H4 (cell line): ENCODE data around the gene CACNA1C. TPM values are rescaled to one million over a fixed set of nuclear protein-coding genes. Genes with fewer than 3 reads are reported as not detected.

ENCODE experiments used
- DNase-seq: peaks from one replicate; pipeline ENCODE4 v3.0.0-alpha.2; 2015; ENCODE audit warnings: low spot score
- total RNA-seq: library from RNA; depleted of rRNA; stranded (reverse); fragments of >200 nt; shearing (Covaris generic); gene quantifications from 2 replicates; pipeline ENCODE4 v1.2.3, GENCODE V29; 2014

Gene CACNA1C
- total RNA-seq, 1 experiment from 2014 or later: 1.5 TPM

DNA sequence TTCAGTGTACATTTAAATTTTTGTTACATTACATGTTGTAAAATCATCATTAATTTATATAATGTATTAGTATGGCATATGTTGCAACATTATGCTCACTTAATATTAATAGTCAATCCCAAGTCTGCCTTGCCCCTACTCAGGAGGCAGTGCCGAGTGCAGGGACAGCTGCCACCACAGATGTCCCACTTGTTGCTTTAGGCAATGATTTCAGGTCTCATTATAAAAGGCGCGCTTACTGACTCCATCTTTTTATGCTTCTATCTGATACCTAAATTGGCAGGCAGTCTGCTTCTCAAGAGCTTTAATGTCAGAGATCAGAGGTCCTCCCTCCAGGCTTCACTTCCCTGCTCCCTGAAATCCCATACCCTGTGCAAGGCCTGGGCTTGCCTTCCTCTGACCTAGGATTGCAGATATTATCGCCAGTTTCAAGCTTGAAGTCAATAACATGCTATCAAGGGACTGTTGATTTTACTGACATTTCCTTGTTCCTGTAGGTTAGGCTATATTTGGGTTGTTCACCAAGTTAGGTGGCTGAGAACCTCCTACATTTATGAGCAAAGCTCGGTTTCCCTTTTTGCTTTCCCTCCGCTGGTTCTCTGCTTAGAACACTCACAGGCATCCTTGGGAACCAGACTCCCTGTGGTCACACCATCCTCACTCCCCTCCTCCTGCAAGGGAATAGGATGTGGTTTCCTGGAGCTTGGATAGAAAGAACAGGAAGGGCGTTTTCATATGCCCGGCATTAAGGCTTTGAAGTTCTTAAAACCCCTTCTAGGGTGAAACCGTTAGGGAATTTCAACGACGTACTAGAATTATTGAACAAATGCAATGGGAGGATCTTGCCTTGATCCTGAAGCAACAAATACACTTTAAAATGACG is 533.6 kb downstream of the CACNA1C start:
- peak; percentile 31 for DNase-seq

DNA sequence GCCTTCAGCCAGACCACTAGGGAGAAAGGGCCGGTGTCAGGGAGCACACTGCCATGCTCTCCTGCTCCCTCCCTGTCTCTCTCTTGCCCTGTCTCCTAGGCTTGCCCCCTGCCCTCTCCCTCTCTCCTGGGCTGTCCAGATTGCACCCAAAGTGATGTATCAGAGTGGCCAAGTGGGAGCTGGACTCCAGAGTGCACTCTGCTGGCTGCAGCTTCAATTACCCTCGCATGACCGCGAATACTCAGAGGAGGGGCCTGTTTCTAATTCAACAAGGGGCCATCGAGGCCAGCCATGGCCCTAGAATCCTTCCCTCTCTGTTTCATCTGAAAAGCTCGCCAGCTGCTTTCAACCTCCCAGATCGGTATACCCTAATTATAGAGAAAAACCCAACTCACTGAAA is 535.6 kb downstream of the CACNA1C start:
- no peak for DNase-seq

GRCh38 chr12:2589381-2589780 is 536.6 kb downstream of the CACNA1C start:
- no peak for DNase-seq

DNA sequence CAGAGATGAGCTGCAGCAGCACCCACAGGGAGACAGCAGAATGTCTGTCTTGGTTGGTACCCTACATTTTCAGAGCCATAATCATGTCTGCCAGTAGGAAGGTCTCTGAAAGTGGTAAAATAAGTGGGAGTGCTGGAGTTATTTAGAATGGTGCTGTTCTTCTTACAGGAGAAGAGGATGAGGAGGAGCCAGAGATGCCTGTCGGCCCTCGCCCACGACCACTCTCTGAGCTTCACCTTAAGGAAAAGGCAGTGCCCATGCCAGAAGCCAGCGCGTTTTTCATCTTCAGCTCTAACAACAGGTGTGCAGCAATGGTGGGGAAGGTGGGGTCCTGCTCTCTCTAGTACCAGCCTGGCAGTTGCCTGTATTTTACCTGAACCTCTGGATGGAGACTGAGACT is 540.3 kb downstream of the CACNA1C start:
- no peak for DNase-seq

DNA sequence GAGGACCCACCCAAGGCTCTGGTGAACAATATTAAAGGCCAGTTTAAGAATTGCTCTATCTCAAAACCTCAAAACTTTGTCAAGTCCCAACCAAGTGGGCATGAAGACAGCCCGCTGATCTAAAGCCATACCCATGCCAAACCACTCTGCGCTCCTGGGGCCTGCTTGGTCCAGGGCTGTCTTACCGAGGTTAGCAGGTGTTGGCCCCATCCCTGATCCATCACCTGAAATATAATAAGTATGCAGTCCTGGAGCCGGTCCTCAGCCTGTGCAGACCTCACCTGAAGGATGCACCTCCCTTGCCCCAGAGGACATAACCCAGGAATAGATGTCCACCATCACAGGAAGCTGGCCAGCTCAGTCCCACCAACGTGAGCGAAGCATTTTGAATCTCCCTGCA is 543.7 kb downstream of the CACNA1C start:
- DNase-seq: no peak

- DNase-seq: no peak
Observed at GRCh38 chr12:2605301-2605700, 552.5 kb downstream of the CACNA1C start.

DNA sequence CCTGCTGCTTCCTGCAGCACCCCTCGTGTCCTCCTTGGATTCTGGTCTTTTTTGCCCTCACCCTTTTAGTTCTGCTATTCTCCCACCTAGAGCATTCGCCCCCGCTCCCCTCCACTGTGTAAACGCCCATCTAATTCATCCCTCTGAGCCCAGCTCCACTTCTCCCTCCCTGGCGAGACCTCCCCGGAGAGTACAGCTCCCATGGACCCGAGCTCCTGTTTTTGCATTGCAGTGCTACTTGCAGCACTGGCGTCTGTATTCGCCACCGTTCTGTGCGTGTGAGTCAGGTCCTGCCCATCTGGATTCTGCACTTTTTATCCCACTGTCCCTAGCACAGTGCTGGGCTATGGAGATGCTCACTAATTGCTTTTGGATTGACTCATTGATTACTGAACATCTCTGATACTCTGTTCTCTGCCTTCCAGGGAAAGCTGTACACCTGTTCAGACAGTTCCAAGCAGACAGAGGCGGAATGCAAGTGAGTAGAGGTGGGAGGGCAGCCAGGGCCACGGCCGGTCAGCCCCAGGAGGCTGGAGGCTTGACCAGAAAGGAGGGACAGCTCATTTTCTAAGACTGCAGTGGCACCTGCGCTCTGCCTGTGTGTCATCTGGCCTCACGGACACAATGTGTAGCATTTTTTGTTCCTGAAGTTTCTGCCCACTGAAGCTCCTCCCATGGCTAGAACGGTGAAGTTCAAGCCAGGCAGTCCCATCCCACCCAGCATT is 553.6 kb downstream of the CACNA1C start:
- no peak for DNase-seq

DNA sequence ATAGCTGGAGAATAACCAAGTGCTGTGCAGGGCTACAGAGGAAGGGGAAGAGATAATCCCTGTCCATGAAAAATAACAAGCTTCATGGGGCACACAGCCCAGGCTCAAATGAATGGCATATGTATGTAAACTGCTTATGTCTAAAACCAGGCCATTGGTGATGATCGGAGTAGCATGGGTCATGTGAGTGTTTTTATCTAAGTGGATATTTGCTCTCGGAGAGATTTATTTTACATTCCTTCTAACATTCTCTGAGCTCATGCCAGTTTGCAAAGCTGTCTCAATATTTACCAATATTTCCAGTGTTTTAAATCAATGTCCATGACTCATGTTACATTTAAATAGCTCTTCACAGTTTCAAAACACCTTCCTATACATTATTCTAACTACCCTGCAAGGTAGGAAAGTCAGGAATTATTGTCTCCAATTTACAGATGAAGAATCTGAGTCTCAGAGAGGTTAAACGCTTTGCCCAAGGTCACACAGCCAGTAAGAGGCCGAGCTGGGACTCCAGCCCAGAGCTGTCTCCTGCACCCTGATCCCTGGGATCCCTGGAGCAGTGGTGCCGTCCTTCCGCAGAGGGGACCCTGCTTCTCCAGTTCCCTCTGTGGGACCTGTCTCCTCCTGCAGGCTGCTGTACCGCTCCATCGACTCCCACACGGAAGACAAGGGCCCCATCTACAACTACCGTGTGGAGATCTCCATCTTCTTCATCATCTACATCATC is 555.3 kb downstream of the CACNA1C start:
- DNase-seq: no peak

DNA sequence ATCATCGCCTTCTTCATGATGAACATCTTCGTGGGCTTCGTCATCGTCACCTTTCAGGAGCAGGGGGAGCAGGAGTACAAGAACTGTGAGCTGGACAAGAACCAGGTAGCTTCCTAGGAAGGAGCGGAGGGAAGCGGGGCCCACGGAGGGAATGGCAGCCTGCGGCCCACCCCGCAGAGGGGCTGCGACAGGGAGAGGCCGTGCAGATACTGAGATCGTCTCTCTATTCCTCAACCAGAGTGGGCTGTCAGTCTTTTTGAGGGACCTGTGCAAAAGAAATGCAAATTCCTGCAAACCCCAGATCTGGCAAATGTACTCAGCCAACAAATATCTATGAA is 555.8 kb downstream of the CACNA1C start:
- no peak for DNase-seq

- no peak for DNase-seq
Observed at GRCh38 chr12:2609020-2609419, 556.2 kb downstream of the CACNA1C start.

DNA sequence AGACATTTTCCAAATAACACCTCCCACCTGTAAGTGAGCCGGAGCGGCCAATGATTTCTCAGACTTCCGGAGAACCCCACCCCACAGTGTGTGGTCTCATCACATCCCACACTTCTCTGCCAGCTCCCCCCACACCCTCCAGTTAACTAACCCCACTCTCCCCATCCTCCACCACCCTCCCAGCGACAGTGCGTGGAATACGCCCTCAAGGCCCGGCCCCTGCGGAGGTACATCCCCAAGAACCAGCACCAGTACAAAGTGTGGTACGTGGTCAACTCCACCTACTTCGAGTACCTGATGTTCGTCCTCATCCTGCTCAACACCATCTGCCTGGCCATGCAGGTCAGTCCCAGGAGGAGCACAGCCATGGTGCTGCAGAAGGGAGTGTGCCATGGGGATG is 557.6 kb downstream of the CACNA1C start:
- DNase-seq: no peak

DNA sequence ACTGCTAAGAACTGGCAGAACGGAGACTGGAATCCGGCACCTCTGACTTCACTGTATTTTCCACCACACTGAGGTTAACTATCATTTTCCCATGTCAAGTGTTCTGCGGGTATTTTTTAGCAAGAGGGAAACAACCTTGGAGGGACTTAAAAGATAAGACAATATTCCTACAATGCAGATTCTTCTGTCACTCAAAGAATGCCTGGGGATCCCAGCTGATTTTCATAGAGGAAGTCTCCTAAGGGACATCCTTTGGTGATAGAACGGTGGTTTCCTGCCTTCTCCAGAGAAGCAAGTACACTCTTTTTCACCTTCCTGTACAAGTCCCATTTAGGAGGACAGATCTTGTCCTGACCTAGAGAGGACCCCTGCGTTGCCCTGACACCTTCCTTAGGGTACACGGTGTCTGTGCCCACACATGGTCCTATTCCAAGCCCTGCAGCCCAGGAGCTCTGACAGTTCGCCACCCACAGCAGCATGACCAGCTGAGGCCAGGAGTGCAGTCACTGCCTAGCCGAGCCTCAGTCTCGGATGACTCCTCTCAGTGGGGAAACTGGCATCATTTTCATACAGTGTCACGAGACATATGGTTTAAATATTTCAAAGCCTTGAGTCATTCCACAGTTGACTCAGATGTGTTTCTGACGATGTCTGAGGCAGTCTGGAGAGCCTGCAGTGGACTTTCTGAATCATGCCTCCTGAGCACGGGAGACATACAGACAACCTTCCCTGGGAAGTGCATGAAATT is 560.7 kb downstream of the CACNA1C start:
- DNase-seq: peak; percentile 89

DNA sequence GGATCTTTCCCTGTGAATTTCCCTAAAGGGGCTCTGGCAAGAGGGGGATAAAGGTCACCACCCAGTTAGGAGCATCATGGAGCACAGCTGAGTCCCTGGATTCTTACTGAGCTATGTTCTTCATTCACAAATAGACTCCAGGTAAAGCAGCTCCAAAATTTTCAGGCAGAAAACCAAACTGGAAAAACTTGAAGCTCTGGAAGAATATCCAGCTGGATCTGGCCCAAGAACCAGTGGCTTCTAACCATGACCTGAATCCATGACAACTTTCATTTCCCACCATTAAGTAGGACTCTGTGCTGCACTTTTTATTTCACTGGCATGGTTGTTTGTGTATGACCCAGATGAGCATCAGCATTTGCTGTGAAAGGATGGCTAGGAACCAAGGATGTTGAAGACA is 561.6 kb downstream of the CACNA1C start:
- DNase-seq: no peak

- no peak for DNase-seq
Observed at GRCh38 chr12:2615665-2616402, 563.0 kb downstream of the CACNA1C start.

DNA sequence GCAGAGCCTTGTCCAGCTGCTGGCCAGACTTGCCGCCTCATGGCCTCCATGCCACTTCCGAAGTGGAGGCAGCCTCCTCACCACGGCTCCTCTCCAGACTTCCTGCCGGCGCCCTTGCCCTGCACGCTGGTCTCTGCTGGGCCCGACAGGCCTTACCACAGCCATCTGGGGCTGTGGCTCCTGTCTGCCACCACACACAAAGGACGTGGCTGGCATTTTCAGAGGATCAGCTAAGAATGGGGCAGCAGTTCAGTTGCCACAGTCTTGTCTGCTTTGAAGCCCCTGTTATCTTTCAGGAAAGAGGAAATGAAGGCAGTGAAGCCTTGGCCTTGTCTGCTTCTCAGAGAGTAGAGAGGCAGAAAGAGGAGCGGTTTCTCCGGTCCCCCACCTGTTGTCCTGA is 564.0 kb downstream of the CACNA1C start:
- no peak for DNase-seq

DNA sequence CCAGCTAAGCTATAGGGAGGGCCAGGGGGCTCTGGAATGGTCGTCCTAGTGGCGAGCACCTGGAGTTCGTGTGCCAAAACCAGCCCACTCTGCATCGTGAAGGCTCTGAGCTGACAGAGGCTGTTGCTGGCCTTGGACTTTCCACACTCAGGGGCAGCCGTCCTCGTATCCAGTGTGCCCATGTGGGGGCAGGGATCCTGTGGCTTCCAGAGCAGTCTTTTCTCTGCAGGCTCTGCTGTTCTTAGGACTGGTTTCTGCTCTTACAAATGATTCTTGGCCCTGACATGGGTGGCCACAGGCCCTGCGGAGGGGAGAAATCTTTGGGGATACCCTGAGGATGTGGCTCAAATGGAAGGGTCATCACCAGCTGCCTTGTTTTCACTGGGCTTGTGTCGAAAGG is 564.6 kb downstream of the CACNA1C start:
- DNase-seq: no peak

GRCh38 chr12:2618291-2618995 is 565.7 kb downstream of the CACNA1C start:
- no peak for DNase-seq

DNA sequence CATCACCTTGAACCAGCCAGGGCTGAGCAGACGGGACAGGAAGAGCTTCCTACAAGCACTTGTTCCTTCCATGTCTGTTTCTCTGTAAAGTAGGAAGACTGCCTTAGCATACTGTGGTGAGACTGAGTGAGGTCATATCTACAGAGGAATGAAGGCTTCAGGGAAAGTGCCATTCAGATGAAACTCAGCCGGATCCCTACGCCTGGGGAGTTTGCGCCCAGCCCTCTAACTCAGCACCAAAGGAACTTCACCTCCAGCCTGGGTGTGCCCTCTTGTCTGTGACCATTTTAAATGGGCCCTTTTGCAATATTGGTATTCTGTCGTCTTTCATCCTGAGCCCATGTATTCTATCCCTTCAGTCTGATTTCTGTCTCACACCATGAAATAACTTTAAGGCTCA is 566.3 kb downstream of the CACNA1C start:
- DNase-seq: no peak

- DNase-seq: no peak
Observed at GRCh38 chr12:2622460-2622859, 569.7 kb downstream of the CACNA1C start.

DNA sequence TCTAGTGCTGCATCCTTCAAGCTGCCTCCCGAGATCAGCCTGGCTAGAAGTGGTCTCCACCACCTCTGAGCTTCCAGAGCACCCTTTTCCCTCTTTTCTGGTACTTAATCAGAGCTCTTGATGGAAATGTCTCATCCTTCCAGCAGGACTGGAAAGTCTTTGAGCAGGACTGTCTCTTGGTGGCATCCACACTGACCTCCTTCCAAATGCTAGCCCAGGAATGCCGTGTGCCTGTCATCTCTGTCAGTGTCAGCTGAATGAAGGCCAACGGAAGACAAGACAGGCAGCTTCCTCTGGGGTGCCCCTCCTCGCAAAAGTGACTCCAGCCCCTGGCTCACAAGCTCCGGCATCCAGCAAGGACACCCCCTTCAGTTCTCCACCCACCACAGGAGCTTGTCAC is 570.7 kb downstream of the CACNA1C start:
- no peak for DNase-seq
